ENCODE data around the gene CCDC68.

CCDC68 gene

GRCh38 chr18:54881229-54881768, 78.0 kb downstream of the CCDC68 start:
- CTCF ChIA-PET: interaction anchor here (0.6 kb wide), 1 partner anchor 314 kb away, joined by 3 read pairs; no protein-coding TSS in a partner anchor
- Histone ChIP-seq H3K27ac (ENCODE audit: extremely low read depth, low read depth, low read length) (no peak overlapping the region), H3K36me3 (ENCODE audit: control insufficient read depth in 2 of 2, insufficient read depth in 1 of 2, low read length in 2 of 2) (no peaks in the 10 kb centered on the region), H3K4me1 (ENCODE audit: control insufficient read depth, insufficient read depth, low read length) (0 out of 2 replicates have a peak, but pooled peaks cover 2% of the 10 kb centered on the region), H3K4me3 (ENCODE audit: low read depth, low read length) (no peak overlapping the region), H3K9me3 (ENCODE audit: control insufficient read depth, insufficient read depth, low read depth, low read length) (no peaks in the 10 kb centered on the region)
- POLR2A ChIA-PET: interaction anchor here (0.7 kb wide), 1 partner anchor 9 kb away, joined by 4 read pairs; no protein-coding TSS in a partner anchor
- no peak for TF ChIP-seq ZNF248 (tag by site-specific recombination; IDR thresholded peaks at IDR 0.05)
- no peak for TF ChIP-seq ZNF2 (tag by site-specific recombination; IDR thresholded peaks at IDR 0.05)
- TF ChIP-seq, protein P1, sequence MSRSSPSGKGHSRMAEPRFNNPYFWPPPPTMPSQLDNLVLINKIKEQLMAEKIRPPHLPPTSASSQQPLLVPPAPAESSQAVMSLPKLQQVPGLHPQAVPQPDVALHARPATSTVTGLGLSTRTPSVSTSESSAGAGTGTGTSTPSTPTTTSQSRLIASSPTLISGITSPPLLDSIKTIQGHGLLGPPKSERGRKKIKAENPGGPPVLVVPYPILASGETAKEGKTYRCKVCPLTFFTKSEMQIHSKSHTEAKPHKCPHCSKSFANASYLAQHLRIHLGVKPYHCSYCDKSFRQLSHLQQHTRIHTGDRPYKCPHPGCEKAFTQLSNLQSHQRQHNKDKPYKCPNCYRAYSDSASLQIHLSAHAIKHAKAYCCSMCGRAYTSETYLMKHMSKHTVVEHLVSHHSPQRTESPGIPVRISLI (tag by site-specific recombination; IDR thresholded peaks at IDR 0.05): no peak
- no peak for TF ChIP-seq KLF16 (tag by site-specific recombination; IDR thresholded peaks at IDR 0.05)
- no peak for TF ChIP-seq ZNF423 (tag by site-specific recombination; IDR thresholded peaks at IDR 0.05)
- no peak for TF ChIP-seq HOXC10 (CRISPR knock-in tag; IDR thresholded peaks at IDR 0.05)
- no peak for TF ChIP-seq ZNF558 (tag by site-specific recombination; IDR thresholded peaks at IDR 0.05)
- TF ChIP-seq ZNF292 (tag by site-specific recombination; IDR thresholded peaks at IDR 0.05; ENCODE audit: borderline replicate concordance, low read depth): no peak
- TF ChIP-seq ZNF544 (tag by site-specific recombination; IDR thresholded peaks at IDR 0.05): no peak
- no peak for TF ChIP-seq ZNF184 (tag by site-specific recombination; IDR thresholded peaks at IDR 0.05)

DNA sequence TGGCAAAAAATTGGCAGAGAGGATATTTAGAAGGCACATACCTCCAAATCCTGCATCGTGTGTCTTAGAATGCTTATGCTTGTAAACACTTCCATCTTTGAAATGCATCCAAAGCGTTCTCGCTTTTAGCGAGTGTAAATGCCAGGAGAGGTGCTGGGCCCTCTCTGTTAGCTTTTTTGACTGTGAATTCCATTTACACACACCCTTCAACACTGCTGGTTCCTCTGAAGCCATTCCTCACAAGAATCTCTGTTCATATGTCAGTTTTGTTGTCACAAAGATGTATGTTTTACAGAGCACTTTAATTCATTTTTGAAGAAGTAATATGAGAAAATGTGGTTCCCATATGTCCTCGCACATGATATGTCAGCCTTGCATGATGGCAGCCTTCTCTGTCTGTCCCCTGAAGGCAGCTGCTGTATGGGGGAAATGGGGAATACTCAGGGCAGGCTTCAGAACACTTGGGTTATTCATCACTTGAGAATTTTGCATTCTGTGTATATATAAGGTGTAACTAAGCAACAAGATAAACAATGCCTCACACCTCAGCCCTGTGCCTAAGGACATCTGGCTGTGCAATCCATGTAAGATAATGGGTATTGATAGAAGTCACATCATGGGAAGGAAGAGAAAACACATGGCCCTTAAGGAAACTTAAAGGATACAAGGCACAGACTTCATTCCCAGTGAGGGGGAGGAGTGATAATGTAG, 78.7 kb downstream of the CCDC68 start:
- TF ChIP-seq ZFP69B (tag by site-specific recombination; IDR thresholded peaks at IDR 0.05): no peak
- TF ChIP-seq ZSCAN30 (tag by site-specific recombination; IDR thresholded peaks at IDR 0.05): no peak
- TF ChIP-seq GFI1B (tag by site-specific recombination; IDR thresholded peaks at IDR 0.05): no peak
- TF ChIP-seq, protein P2, sequence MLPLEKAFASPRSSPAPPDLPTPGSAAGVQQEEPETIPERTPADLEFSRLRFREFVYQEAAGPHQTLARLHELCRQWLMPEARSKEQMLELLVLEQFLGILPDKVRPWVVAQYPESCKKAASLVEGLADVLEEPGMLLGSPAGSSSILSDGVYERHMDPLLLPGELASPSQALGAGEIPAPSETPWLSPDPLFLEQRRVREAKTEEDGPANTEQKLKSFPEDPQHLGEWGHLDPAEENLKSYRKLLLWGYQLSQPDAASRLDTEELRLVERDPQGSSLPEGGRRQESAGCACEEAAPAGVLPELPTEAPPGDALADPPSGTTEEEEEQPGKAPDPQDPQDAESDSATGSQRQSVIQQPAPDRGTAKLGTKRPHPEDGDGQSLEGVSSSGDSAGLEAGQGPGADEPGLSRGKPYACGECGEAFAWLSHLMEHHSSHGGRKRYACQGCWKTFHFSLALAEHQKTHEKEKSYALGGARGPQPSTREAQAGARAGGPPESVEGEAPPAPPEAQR (tag by site-specific recombination; IDR thresholded peaks at IDR 0.05): no peak
- TF ChIP-seq ZNF785 (tag by site-specific recombination; IDR thresholded peaks at IDR 0.05): no peak
- no peak for TF ChIP-seq ZBTB11 (tag by site-specific recombination; conservative IDR thresholded peaks at IDR 0.05; ENCODE audit: low read depth)
- no peak for TF ChIP-seq ZNF76 (tag by site-specific recombination; IDR thresholded peaks at IDR 0.05; ENCODE audit: borderline replicate concordance, low read depth)
- TF ChIP-seq ZNF830 (tag by site-specific recombination; IDR thresholded peaks at IDR 0.05; ENCODE audit: low read depth): no peak
- TF ChIP-seq ZNF335 (tag by site-specific recombination; conservative IDR thresholded peaks at IDR 0.05): no peak
- no peak for TF ChIP-seq ZNF747 (tag by site-specific recombination; IDR thresholded peaks at IDR 0.05)
- TF ChIP-seq, protein P3, sequence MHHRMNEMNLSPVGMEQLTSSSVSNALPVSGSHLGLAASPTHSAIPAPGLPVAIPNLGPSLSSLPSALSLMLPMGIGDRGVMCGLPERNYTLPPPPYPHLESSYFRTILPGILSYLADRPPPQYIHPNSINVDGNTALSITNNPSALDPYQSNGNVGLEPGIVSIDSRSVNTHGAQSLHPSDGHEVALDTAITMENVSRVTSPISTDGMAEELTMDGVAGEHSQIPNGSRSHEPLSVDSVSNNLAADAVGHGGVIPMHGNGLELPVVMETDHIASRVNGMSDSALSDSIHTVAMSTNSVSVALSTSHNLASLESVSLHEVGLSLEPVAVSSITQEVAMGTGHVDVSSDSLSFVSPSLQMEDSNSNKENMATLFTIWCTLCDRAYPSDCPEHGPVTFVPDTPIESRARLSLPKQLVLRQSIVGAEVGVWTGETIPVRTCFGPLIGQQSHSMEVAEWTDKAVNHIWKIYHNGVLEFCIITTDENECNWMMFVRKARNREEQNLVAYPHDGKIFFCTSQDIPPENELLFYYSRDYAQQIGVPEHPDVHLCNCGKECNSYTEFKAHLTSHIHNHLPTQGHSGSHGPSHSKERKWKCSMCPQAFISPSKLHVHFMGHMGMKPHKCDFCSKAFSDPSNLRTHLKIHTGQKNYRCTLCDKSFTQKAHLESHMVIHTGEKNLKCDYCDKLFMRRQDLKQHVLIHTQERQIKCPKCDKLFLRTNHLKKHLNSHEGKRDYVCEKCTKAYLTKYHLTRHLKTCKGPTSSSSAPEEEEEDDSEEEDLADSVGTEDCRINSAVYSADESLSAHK (tag by site-specific recombination; IDR thresholded peaks at IDR 0.05): no peak
- no peak for TF ChIP-seq ZNF155 (tag by site-specific recombination; IDR thresholded peaks at IDR 0.05)
- TF ChIP-seq YY2 (tag by site-specific recombination; IDR thresholded peaks at IDR 0.05): no peak
- no peaks in the 10 kb centered on the region for H3K36me3 ChIP-seq (ENCODE audit: control insufficient read depth in 2 of 2, insufficient read depth in 1 of 2, low read length in 2 of 2)
- H3K9me3 ChIP-seq (ENCODE audit: control insufficient read depth, insufficient read depth, low read depth, low read length): no peaks in the 10 kb centered on the region
- CTCF ChIA-PET: interaction anchor here (0.6 kb wide), 1 partner anchor 315 kb away, joined by 3 read pairs; no protein-coding TSS in a partner anchor
- POLR2A ChIA-PET: interaction anchor here (0.7 kb wide), 1 partner anchor 8 kb away, joined by 4 read pairs; no protein-coding TSS in a partner anchor
- H3K4me3 ChIP-seq (ENCODE audit: low read depth, low read length): no peak overlapping the region
- H3K4me1 ChIP-seq (ENCODE audit: control insufficient read depth, insufficient read depth, low read length): 0 out of 2 replicates have a peak, but pooled peaks cover 2% of the 10 kb centered on the region
- H3K27ac ChIP-seq (ENCODE audit: extremely low read depth, low read depth, low read length): no peak overlapping the region

All from HEK293 (cell line).